GM12864 (cell line): ENCODE results near the gene TRAFD1.

Experiments used
- DNase-seq: peaks from one replicate; pipeline ENCODE4 v3.0.0-alpha.2; 2011; ENCODE audit warnings: low read depth
- H3K4me3 ChIP-seq: 2 replicates; pipeline ENCODE4 v1.5.1; 2011; ENCODE audit warnings: mild to moderate bottlenecking, low read depth, low read length, control low read depth
- TF ChIP-seq, protein P1 (sequence below): IDR thresholded peaks from 2 replicates; pipeline ENCODE4 v1.5.1; 2011; ENCODE audit warnings: low read depth, mild to moderate bottlenecking, moderate library complexity, low read length, control low read depth, inconsistent platforms; ENCODE audit errors: missing control alignments

Gene TRAFD1

DNA sequence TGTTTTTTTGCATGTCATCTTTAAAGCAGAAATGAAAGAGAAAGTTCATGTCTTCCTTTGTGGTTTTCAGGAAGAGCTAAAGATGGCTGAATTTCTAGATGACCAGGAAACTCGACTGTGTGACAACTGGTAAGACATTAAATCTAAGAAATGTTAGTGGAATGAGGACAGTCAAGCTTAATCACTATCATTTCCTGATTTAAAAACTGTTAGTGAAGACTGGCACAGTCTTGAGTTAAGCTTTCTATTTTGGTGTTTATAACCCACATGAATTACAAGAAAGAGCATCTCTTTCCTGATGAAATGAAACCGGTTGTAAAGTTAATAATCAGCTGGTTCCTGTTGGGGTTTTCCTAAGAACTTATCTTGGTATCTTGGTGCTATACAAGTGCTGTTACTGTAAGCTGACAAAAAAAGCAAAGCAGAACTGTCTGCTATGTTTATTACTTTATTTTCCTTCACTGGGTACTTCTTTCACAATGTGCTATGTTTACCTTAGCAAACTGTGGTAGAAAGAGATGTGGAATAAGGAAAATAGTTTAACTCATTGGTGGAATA is 5.2 kb downstream of the TRAFD1 start:
- DNase-seq = no peak
- H3K4me3 ChIP-seq = peak overlapping the region; percentile 27; the same call in 1 of the 2 replicates
- TF ChIP-seq, protein P1, sequence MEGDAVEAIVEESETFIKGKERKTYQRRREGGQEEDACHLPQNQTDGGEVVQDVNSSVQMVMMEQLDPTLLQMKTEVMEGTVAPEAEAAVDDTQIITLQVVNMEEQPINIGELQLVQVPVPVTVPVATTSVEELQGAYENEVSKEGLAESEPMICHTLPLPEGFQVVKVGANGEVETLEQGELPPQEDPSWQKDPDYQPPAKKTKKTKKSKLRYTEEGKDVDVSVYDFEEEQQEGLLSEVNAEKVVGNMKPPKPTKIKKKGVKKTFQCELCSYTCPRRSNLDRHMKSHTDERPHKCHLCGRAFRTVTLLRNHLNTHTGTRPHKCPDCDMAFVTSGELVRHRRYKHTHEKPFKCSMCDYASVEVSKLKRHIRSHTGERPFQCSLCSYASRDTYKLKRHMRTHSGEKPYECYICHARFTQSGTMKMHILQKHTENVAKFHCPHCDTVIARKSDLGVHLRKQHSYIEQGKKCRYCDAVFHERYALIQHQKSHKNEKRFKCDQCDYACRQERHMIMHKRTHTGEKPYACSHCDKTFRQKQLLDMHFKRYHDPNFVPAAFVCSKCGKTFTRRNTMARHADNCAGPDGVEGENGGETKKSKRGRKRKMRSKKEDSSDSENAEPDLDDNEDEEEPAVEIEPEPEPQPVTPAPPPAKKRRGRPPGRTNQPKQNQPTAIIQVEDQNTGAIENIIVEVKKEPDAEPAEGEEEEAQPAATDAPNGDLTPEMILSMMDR = no peak

DNA sequence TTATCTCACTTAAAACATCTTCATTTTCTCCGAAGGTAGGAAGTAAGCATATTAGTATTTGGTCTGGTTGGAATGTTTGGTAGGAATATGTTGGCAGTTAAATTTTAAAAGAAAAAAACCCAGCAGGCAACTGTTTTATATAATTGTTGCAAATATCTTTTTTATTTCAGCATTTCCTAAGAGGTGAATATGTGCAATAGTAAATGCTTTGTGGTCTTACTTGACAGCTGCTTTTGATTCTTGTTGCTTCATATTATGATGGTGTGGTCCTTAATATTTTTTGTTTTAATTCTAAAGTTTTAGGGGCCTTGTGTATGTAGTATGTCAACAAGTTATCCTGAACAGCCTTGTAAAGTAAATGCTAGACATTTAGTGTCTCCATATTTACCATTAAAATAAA is 6.3 kb downstream of the TRAFD1 start:
- no peak for DNase-seq
- TF ChIP-seq, protein P1 = no peak
- no peak overlapping the region for H3K4me3 ChIP-seq

GRCh38 chr12:112133418-112133817 is 8.1 kb downstream of the TRAFD1 start:
- DNase-seq = no peak
- H3K4me3 ChIP-seq = no peak overlapping the region
- TF ChIP-seq, protein P1 = no peak

- TF ChIP-seq, protein P1 = no peak
- no peak for DNase-seq
- H3K4me3 ChIP-seq = no peak overlapping the region
Observed at GRCh38 chr12:112134731-112135130, 9.4 kb downstream of the TRAFD1 start.

GRCh38 chr12:112140728-112141127 is 15.4 kb downstream of the TRAFD1 start:
- TF ChIP-seq, protein P1 = no peak
- no peak for DNase-seq
- no peak overlapping the region for H3K4me3 ChIP-seq

- DNase-seq = no peak
- H3K4me3 ChIP-seq = no peak overlapping the region
- TF ChIP-seq, protein P1 = no peak
Observed at GRCh38 chr12:112146123-112146522, 20.8 kb downstream of the TRAFD1 start.

GRCh38 chr12:112148031-112148513 is 22.7 kb downstream of the TRAFD1 start:
- DNase-seq = no peak
- TF ChIP-seq, protein P1 = no peak
- H3K4me3 ChIP-seq = no peak overlapping the region
